OCI-LY3 (cell line): ENCODE results near the gene PSME4.

ENCODE experiments used
- EZH2phosphoT487 ChIP-seq: fragments of 200-600 bp; shearing (Covaris generic); IDR thresholded peaks from 2 replicates; pipeline ENCODE4 v1.6.1; 2018; ENCODE audit warnings: antibody characterized with exemption, mixed run types, low read depth
- TF ChIP-seq, protein P1 (sequence below): fragments of 200-600, 300-600 bp; sonication (generic); IDR thresholded peaks from 2 replicates; pipeline ENCODE4 v1.5.1; 2014; ENCODE audit warnings: antibody characterized with exemption, low read length, low read depth

GRCh38 chr2:53820048-53820447 is 150.7 kb downstream of the PSME4 start:
- TF ChIP-seq, protein P1, sequence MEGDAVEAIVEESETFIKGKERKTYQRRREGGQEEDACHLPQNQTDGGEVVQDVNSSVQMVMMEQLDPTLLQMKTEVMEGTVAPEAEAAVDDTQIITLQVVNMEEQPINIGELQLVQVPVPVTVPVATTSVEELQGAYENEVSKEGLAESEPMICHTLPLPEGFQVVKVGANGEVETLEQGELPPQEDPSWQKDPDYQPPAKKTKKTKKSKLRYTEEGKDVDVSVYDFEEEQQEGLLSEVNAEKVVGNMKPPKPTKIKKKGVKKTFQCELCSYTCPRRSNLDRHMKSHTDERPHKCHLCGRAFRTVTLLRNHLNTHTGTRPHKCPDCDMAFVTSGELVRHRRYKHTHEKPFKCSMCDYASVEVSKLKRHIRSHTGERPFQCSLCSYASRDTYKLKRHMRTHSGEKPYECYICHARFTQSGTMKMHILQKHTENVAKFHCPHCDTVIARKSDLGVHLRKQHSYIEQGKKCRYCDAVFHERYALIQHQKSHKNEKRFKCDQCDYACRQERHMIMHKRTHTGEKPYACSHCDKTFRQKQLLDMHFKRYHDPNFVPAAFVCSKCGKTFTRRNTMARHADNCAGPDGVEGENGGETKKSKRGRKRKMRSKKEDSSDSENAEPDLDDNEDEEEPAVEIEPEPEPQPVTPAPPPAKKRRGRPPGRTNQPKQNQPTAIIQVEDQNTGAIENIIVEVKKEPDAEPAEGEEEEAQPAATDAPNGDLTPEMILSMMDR = no peak
- TF ChIP-seq EZH2phosphoT487 = no peak
